GM21576 (cell line): ENCODE results near the gene FNDC1.

Source experiments
- ATAC-seq: cut with Tn5 transposase; IDR thresholded peaks from one replicate; pipeline ENCODE4 v1.9.1; 2021; ENCODE audit warnings: mild to moderate bottlenecking, moderate library complexity; ENCODE audit not compliant: unreplicated experiment

Gene FNDC1

DNA sequence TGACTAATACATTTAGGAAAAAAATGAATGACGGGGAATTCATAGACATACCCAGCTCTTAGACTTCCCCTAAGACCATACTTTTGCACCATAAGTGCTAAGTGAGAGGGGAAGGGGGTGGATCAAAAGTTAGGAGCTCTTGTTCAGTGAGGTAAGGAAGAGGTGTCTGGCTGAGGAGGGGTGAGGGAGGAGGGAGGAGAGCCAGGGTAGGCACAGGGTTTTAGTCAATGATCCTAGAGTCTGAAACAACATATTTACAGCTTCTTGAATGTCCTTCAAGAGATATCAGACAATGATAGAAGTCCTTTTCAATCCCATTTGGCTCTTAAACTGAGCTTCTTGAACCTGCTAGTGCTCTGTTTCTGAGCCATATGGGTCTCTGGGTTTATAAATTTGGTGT, 135.4 kb downstream of the FNDC1 start:
- no peak for ATAC-seq

GRCh38 chr6:159305159-159305558, 136.0 kb downstream of the FNDC1 start:
- ATAC-seq = no peak

- ATAC-seq = no peak
These were observed 136.8 kb downstream of the FNDC1 start for GRCh38 chr6:159305804-159306537.

DNA sequence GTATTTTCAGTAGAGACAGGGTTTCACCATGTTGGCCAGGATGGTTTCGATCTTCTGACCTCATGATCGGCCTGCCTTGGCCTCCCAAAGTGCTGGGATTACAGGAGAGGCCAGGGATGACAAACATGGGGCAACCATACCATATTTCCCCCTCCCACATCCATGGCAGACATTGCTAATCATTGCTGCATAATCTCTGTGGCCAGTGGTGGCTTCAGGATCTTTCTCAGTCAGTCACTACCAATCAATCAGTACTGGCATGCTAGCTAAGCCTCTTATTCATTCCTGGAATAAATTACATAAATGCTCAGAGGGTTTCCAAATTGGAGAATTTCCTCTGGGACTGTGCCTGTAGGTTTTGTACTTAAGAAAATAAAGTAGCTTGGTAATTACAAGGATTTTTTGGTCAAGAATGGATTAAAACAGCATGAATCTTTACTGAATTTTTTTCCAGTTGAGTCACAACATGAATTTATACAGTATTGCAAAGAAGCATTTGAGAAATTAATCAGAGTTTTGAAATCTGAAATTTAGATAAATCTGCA, 138.1 kb downstream of the FNDC1 start:
- ATAC-seq = no peak

DNA sequence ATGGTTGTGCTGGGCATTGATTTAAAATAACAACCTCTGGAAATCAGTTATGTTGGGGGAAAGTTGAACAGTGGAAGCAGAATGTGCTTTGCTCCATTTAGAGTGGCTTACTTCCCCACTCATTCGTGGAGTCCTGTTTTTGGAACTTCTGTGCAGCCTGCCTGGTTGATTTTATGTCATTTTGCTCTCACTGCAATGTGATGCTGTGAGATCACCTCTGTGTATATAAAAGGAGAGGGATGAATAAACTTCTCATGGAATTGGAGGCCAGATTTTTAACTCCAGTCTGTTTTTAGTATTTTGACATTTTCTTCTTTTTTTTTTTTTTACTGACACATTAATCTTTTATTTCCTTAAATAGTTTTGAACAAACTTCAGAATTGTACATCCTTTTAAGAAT, 139.0 kb downstream of the FNDC1 start:
- ATAC-seq = no peak

DNA sequence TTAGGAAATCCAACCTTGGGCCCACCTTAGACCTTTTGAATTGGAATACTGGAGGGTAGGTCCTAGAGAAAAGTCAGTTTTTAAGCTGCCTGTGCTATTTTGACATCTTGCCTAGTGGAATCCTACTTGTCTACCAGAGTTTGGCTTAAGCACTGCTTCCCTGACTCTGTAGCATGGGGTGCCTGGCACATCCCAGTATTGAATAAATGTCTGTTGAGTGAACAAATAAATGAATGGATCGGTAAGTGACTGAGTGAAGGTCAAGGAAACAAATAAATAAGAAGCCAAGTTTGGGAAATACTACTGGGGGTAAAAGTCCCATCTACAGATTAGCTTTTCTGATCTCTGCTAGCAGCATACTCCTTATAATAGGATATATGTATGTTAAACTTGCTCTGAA, 140.5 kb downstream of the FNDC1 start:
- ATAC-seq = no peak

GRCh38 chr6:159311618-159312017, 142.4 kb downstream of the FNDC1 start:
- no peak for ATAC-seq

- no peak for ATAC-seq
These were observed 143.0 kb downstream of the FNDC1 start for GRCh38 chr6:159312206-159312605.

DNA sequence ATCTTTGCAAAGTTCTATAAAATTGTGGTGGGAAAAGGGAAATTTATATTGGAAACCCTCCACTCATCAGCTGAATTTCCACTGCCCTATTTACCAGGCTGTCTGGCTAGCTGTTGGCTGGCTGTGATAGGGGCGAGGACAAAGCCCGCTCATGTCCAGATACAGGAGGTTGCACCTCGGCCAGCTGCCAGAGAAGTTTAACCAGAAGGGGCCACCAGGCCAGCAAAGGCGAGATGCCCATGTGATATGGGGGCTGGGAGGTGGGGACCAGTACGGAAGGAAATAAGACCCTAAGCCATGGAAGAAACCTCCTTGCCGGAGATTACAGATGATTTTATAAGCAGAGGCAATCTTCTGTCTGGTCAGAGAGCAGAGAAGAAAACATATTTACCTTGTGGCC, 143.8 kb downstream of the FNDC1 start:
- ATAC-seq = no peak

DNA sequence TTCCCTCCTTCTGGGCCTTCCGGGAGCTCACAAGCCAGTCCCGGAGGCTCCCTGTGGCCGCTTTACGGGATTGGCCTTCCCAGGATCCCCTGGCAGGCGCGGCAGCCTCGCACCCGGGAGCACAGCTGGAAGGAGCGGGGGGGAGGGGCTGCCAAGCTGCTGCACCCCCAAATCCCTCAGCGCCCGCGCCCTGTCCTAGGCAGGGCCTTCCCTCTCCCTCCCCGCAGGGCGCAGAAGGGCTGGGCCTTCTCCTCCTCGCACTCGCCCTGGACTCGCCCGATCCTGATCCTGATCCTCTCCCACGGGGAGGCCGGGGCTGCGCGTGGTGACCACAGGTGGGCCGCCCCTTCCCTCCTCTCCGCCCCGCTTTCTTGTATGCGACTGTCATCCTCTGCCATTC, 146.4 kb downstream of the FNDC1 start:
- ATAC-seq = no peak

- no peak for ATAC-seq
These were observed 148.2 kb downstream of the FNDC1 start for GRCh38 chr6:159317430-159317829.

DNA sequence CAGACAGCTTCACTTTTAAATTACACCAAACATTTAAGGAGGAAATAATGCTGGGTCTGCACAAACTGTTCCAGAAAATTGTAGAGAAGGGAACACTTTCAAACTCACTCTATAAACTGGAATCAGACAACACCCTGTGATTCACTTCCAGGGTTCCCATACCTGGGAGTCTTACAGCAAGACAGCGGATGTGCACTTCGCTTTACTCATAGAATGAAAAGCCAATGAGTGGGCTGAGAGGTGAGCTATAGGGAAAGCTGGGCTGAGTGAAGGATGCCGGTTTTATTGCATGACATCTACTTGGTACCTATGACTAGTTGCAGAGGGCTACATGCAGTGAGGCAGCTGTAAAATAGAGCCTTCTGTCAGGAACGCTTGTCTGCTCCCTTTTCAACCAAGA, 152.1 kb downstream of the FNDC1 start:
- ATAC-seq = no peak
